Keratinocyte (primary cell): ENCODE measurements around the gene CACNA1C. TPM values are rescaled to one million over a fixed set of nuclear protein-coding genes. Genes with fewer than 3 reads are reported as not detected.

Experiments
- DNase-seq: peaks from one replicate; pipeline ENCODE4 v3.0.0-alpha.2; 2011; ENCODE audit warnings: low read depth, missing footprints, low spot score
- FAIRE-seq: peaks from 2 replicates; lab custom pipeline; 2011; peaks lifted over from hg19 to GRCh38; lab: Jason Lieb, UNC
- H2AFZ ChIP-seq: 2 replicates; pipeline ENCODE4 v1.6.0; 2012; ENCODE audit warnings: low read length, control low read depth, inconsistent platforms; ENCODE audit not compliant: control insufficient read depth
- H3K27ac ChIP-seq: 2 replicates; pipeline ENCODE4 v1.5.1; 2011; ENCODE audit warnings: low read length; ENCODE audit not compliant: control insufficient read depth, insufficient read depth
- H3K27me3 ChIP-seq: 3 replicates; pipeline ENCODE4 v1.6.0; 2011; ENCODE audit warnings: low read length; ENCODE audit not compliant: control insufficient read depth, insufficient read depth; ENCODE audit errors: extremely low read depth
- H3K36me3 ChIP-seq, 2 experiments: 2 replicates in 1 of 2; 3 replicates in 1 of 2; pipeline ENCODE4 v1.5.1; 2011; ENCODE audit warnings: low read length in 2 of 2, mild to moderate bottlenecking in 1 of 2; ENCODE audit not compliant: control insufficient read depth in 2 of 2, insufficient read depth in 2 of 2; ENCODE audit errors: extremely low read depth in 1 of 2
- H3K4me1 ChIP-seq: 3 replicates; pipeline ENCODE4 v1.5.1; 2011; ENCODE audit warnings: low read length; ENCODE audit not compliant: control insufficient read depth, insufficient read depth; ENCODE audit errors: extremely low read depth
- H3K4me2 ChIP-seq: 3 replicates; pipeline ENCODE4 v1.6.0; 2011; ENCODE audit warnings: low read depth, low read length; ENCODE audit not compliant: control insufficient read depth, insufficient read depth; ENCODE audit errors: extremely low read depth
- H3K4me3 ChIP-seq, 3 experiments: fragments of 200-600 bp in 1 of 3; sonication (generic) in 1 of 3; 2 replicates in 2 of 3; 3 replicates in 1 of 3; pipeline ENCODE4 v1.5.1; 2011 to 2016; ENCODE audit warnings: low read length in 3 of 3, mild to moderate bottlenecking in 3 of 3, control low read depth in 2 of 3, inconsistent platforms in 1 of 3, low read depth in 1 of 3, mixed read lengths in 1 of 3, mixed run types in 1 of 3, moderate library complexity in 1 of 3; ENCODE audit not compliant: control insufficient read depth in 2 of 3, insufficient read depth in 2 of 3; ENCODE audit errors: extremely low read depth in 1 of 3
- H3K79me2 ChIP-seq: 2 replicates; pipeline ENCODE4 v1.6.0; 2012; ENCODE audit warnings: low read length; ENCODE audit not compliant: control insufficient read depth, insufficient read depth
- H3K9ac ChIP-seq: 3 replicates; pipeline ENCODE4 v1.6.0; 2011; ENCODE audit warnings: low read length; ENCODE audit not compliant: control insufficient read depth, insufficient read depth; ENCODE audit errors: extremely low read depth
- H3K9me1 ChIP-seq: 3 replicates; pipeline ENCODE4 v1.6.0; 2011; ENCODE audit warnings: low read length; ENCODE audit not compliant: control insufficient read depth, insufficient read depth; ENCODE audit errors: extremely low read depth
- H3K9me3 ChIP-seq: 2 replicates; pipeline ENCODE4 v1.5.1; 2012; ENCODE audit warnings: low read depth, low read length; ENCODE audit not compliant: control insufficient read depth
- H4K20me1 ChIP-seq: 3 replicates; pipeline ENCODE4 v1.6.0; 2011; ENCODE audit warnings: low read length; ENCODE audit not compliant: control insufficient read depth, insufficient read depth; ENCODE audit errors: extremely low read depth
- CTCF ChIP-seq, 3 experiments: IDR thresholded peaks in 1 of 3; conservative IDR thresholded peaks in 1 of 3; optimal IDR thresholded peaks in 1 of 3; 2 replicates in 2 of 3; 3 replicates in 1 of 3; pipeline versions ENCODE3 to v1.5.1; 2011; ENCODE audit warnings: low read length in 3 of 3, mild to moderate bottlenecking in 3 of 3, moderate library complexity in 2 of 3, control low read depth in 1 of 3, inconsistent platforms in 1 of 3; ENCODE audit not compliant: insufficient read depth in 2 of 3; ENCODE audit errors: extremely low read depth in 1 of 3
- EZH2 ChIP-seq: IDR thresholded peaks from one replicate; pipeline ENCODE4 v1.6.1; 2012; ENCODE audit warnings: inconsistent platforms, mild to moderate bottlenecking, low read length, moderate library complexity
- dilution Hi-C: fragments of 300-500 bp; cut with MboI; formaldehyde crosslinking; loops from one replicate; pipeline ENCODE4 v1.7.0; 2020; ENCODE audit warnings: low sequenced_read_pairs; ENCODE audit not compliant: extremely low pct_ligation_motif_present
- polyA plus RNA-seq, 5 experiments: library from polyadenylated mRNA; depleted of rRNA in 3 of 5; stranded (reverse) in 3 of 5; stranded (forward) in 1 of 5; unstranded in 1 of 5; fragments of >200 nt; gene quantifications; 1 replicate in 1 of 5; 2 replicates in 3 of 5; 3 replicates in 1 of 5; pipeline versions ENCODE4 v1.2.1 to v1.2.3, GENCODE V29; 2011 to 2012; ENCODE audit warnings: missing spikeins in 2 of 5, low read depth in 1 of 5, low replicate concordance in 1 of 5

Gene CACNA1C
- polyA plus RNA-seq, 1 donor (not counting 4 experiments of a cell fraction or from before 2014, with no cell fraction given): not detected

- Histone ChIP-seq H3K9me1 (no peaks in the 10 kb centered on the region), H3K9me3 (no peaks in the 10 kb centered on the region), H3K9ac (no peak overlapping the region), H3K27me3 (peaks cover 3% of the 10 kb centered on the region), H2AFZ (no peak overlapping the region), H3K4me2 (no peak overlapping the region), H3K4me3 (no peak overlapping the region), H3K4me1 (no peaks in the 10 kb centered on the region), H3K36me3 (no peaks in the 10 kb centered on the region), H3K27ac (no peak overlapping the region), H4K20me1 (no peaks in the 10 kb centered on the region), H3K79me2 (no peaks in the 10 kb centered on the region)
- DNase-seq (no peak), FAIRE-seq (no peak)
- dilution Hi-C loops: no loop called here
- TF ChIP-seq EZH2 (no peak), CTCF (optimal IDR thresholded peaks at IDR 0.05 in 1 of 3, IDR thresholded peaks at IDR 0.05 in 1 of 3, conservative IDR thresholded peaks at IDR 0.05 in 1 of 3; ENCODE audit: extremely low read depth in 1 of 3, insufficient read depth in 2 of 3, low read length in 3 of 3) (no peak)
Measured at GRCh38 chr12:2358986-2359658, 306.3 kb downstream of the CACNA1C start.

DNA sequence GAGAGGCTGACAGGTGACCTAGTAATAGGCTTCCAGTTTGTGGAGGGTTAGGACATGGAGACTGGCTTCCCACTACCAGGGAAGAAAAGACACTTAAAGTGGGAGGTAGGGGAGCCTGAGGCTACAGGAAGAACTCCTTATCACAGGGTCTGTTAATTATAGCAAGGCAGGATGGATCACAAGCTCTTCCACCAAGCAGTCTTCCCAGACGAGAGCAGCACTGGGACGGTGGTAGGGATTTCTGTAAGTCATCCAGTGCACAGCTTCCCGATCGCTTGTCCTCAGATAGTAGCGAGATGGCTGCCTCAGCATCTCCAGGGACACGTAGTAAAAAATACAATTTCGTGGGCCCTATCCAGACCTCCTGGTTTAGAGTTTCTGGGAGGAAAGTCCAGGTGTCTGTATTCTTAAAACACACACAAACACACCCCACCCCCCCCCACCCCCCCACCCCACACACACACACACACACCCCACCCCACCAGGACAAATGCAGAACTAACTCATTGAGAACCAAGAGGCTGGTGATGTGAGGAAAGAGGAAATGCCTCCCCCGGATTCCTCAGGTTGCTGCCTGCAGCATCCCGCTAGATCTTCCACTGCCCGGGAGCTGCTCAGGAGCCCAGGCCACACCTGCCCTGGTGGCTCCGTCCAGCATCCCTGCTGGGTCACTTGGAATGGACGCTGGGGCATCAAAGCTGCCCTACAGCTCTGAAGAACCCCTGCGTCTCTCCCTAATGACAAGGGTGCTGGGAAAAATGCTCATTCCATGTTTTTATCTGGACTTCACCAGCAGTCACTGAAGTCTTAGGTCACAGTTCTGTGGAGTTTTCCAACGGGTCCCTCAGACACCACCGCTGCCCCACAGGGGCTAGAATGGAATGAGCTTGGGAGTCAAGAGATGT lies 307.2 kb downstream of the CACNA1C start:
- FAIRE-seq (no peak), DNase-seq (no peak)
- Histone ChIP-seq H3K4me2 (no peak overlapping the region), H3K9me3 (no peaks in the 10 kb centered on the region), H3K9me1 (no peaks in the 10 kb centered on the region), H3K27me3 (peaks cover 3% of the 10 kb centered on the region), H3K27ac (no peak overlapping the region), H3K79me2 (no peaks in the 10 kb centered on the region), H4K20me1 (no peaks in the 10 kb centered on the region), H3K9ac (no peak overlapping the region), H3K4me3 (no peak overlapping the region), H3K4me1 (no peaks in the 10 kb centered on the region), H3K36me3 (no peaks in the 10 kb centered on the region), H2AFZ (no peak overlapping the region)
- dilution Hi-C loops: no loop called here
- no peak for TF ChIP-seq EZH2
- no peak for TF ChIP-seq CTCF (optimal IDR thresholded peaks at IDR 0.05 in 1 of 3, IDR thresholded peaks at IDR 0.05 in 1 of 3, conservative IDR thresholded peaks at IDR 0.05 in 1 of 3; ENCODE audit: extremely low read depth in 1 of 3, insufficient read depth in 2 of 3, low read length in 3 of 3)
